Measurements from ENCODE around the gene ALDH1L1. TPM values are rescaled to one million over a fixed set of nuclear protein-coding genes. Genes with fewer than 3 reads are reported as not detected.

The ALDH1L1 gene
- total RNA-seq, 1 donor from 2014 or later = 1.0 TPM

- Mint-ChIP-seq H3K27ac (no peak overlapping the region), H3K9me3 (no peaks in the 10 kb centered on the region), H3K4me1 (peaks cover 9% of the 10 kb centered on the region), H3K4me3 (no peak overlapping the region), H3K27me3 (ENCODE audit: low read depth) (no peaks in the 10 kb centered on the region), H3K36me3 (peaks cover 9% of the 10 kb centered on the region)
- no peak for DNase-seq (ENCODE audit: low spot score in 2 of 2, unreplicated experiment in 2 of 2)
- TF ChIP-seq CTCF (IDR thresholded peaks at IDR 0.05; ENCODE audit: unreplicated experiment) = no peak
These were observed 125.5 kb downstream of the ALDH1L1 start for GRCh38 chr3:126054870-126055269.

- TF ChIP-seq CTCF (IDR thresholded peaks at IDR 0.05; ENCODE audit: unreplicated experiment) = no peak
- no peak overlapping the region for H3K4me3 Mint-ChIP-seq
- H3K9me3 Mint-ChIP-seq = no peaks in the 10 kb centered on the region
- no peaks in the 10 kb centered on the region for H3K27me3 Mint-ChIP-seq (ENCODE audit: low read depth)
- no peak for DNase-seq (ENCODE audit: low spot score in 2 of 2, unreplicated experiment in 2 of 2)
- H3K4me1 Mint-ChIP-seq = peaks cover 3% of the 10 kb centered on the region
- peaks cover 11% of the 10 kb centered on the region for H3K36me3 Mint-ChIP-seq
- H3K27ac Mint-ChIP-seq = no peak overlapping the region
These were observed 126.3 kb downstream of the ALDH1L1 start for GRCh38 chr3:126053949-126054569.

Other genes with a start within 250 kb of the ALDH1L1 start
- not detected in 3 replicates for gene ROPN1B, start 211.4 kb downstream of the ALDH1L1 start, total RNA-seq
- gene SLC41A3, start 96.5 kb downstream of the ALDH1L1 start, total RNA-seq = 58.7 to 64.9 TPM (median 62.4 TPM) in 3 replicates
- gene KLF15, start 176.8 kb upstream of the ALDH1L1 start, total RNA-seq = 1.1 to 1.9 TPM (median 1.4 TPM) in 3 replicates
- gene CFAP100, start 214.3 kb upstream of the ALDH1L1 start, total RNA-seq = not detected in 3 replicates